GM10266 (cell line): ENCODE measurements around the gene SRGAP3.
"Not testable (repeated sequence)": the region's sequence is repeated elsewhere in the genome, so short reads cannot be mapped to it uniquely, and the experiment has no call there.

ENCODE experiments used
- DNase-seq: peaks from one replicate; pipeline ENCODE4 v3.0.0; 2012; ENCODE audit errors: extremely low spot score
- CTCF ChIP-seq: IDR thresholded peaks from 2 replicates; pipeline ENCODE4 v1.5.1; 2012; ENCODE audit warnings: mild to moderate bottlenecking, low read depth; ENCODE audit not compliant: control insufficient read depth, insufficient read depth; ENCODE audit errors: missing control alignments

The SRGAP3 gene

GRCh38 chr3:9249273-9250192, at the start of gene SRGAP3:
TSS of gene SRGAP3 (minus strand) at chr3:9249646. CDS start at chr3:9248951, 695 bp downstream.
- DNase-seq, result peak; percentile 79
- TF ChIP-seq CTCF, result peak; percentile 29

GRCh38 chr3:9298236-9298635, 48.8 kb upstream of the SRGAP3 start:
- no peak for TF ChIP-seq CTCF
- no peak for DNase-seq

- no peak for TF ChIP-seq CTCF
- no peak for DNase-seq
Observed at GRCh38 chr3:9296241-9296640, 46.8 kb upstream of the SRGAP3 start.

GRCh38 chr3:9295007-9295406, 45.6 kb upstream of the SRGAP3 start:
- TF ChIP-seq CTCF, result no peak
- no peak for DNase-seq

- not testable (repeated sequence) for DNase-seq
Observed at GRCh38 chr3:9293953-9294352, 44.5 kb upstream of the SRGAP3 start.

GRCh38 chr3:9293076-9293475, 43.6 kb upstream of the SRGAP3 start:
- TF ChIP-seq CTCF, result no peak
- DNase-seq, result no peak

- DNase-seq, result no peak
- no peak for TF ChIP-seq CTCF
Observed at GRCh38 chr3:9292516-9292915, 43.1 kb upstream of the SRGAP3 start.
